Posterior cingulate gyrus (tissue), 11 donors: ENCODE data around the gene MRPS10.

Experiments used
- DNase-seq, 10 donors: peaks; one replicate each; pipeline versions ENCODE4 v3.0.0 to v3.0.0-alpha.2; 2020 to 2021; ENCODE audit warnings: mixed read lengths in 3 of 10
- intact Hi-C: fragments of 100-400 bp; cut with DNase I; formaldehyde crosslinking; loops from one replicate; pipeline ENCODE4 v1.15.1; 2023

Gene MRPS10

DNA sequence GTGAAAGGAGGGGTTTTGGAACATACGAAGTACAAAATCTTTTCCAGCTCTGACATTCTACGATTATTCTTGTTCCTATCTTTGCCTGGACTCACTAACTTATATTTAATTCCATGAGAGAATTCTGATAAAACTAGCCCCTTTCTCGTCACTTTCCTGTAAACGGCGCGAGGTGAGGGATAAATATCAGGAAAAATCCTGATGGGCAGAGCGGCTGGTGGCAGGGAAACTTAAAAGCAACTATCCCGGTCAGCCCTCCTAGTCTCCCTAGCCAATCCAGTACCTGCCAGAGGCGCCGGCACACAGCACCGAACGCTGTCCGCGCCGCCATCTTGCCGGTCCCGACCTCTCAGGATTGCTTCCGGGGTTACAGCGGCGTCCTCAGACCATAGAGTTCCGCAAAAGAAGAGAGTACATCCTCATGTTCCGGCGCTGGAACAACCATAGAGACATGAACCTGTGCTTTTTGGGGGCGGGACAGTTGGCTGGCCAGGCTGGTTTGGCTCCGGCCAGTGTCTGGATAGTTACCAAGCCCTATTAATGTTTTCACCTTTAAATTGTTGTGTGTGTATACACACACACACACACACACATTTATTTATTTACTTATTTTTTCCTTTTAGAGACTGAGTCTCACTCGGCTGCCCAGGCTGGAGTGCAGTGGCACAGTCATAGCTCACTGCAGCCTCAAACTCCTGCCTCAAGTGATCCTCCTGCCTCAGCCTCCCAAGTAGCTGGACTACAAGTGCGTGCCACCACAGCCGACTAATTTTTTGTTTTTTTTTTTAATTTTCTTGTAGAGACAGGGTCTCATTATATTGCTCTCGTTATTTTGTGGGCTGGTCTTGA, at the start of gene MRPS10:
Gene MRPS10, minus strand, starts transcription at position 343 of the 849 bp plus-strand sequence. Its CDS starts 12 bp downstream, at position 331.
- intact Hi-C loops = loop anchor here (5.0 to 10.0 kb wide), 5 partner anchors 143 to 433 kb away; partner anchors contain the start of genes BYSL, MED20, PRICKLE4 and TAF8
- DNase-seq = peak; percentile 87 to 99 (median 94)

DNA sequence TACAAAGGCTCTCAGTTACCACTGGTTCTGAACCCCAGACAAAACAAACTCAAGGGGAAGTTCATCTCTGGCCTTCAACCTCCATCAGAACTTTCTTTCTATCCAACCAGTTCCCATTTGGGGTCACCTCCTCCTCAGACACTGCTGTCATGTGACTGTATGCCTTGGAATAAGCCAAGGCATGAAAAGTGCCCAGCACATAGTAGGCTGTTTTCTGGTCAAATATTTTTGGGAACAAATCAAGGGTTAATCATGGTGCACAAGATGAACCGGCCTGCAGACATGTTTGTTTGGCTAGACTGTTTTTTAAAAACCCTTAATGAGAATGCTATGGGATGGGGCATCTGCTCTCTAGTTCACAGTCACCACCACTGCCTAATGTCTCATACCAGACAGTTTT, 48.9 kb upstream of the MRPS10 start:
- DNase-seq = no peak
- intact Hi-C loops = no loop called here

DNA sequence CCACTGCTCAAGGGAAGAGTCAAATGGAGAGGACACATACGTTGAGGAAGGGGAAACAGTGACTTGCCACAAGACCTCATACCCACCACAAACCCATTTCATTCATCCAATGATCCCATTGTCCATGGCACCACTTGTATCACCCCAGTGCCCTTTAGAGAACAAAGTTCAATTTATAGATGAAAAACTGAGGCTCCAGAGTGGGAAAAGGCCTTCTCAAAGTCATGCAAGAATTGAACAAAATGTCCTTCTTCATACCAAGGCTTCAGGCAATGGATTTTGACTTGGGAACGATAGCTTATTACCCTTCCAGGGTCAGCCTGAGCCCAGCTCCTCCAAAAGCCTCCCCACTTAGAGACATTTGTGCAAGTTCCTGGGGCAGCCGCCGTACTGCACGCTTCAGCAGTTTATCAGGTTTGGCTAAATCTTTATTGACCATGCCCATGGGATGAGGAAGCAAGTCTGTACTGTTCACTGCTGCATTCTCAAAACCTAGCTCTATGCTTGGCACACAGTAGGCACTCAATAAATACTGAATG, 47.3 kb upstream of the MRPS10 start:
- intact Hi-C loops = no loop called here
- DNase-seq = no peak

DNA sequence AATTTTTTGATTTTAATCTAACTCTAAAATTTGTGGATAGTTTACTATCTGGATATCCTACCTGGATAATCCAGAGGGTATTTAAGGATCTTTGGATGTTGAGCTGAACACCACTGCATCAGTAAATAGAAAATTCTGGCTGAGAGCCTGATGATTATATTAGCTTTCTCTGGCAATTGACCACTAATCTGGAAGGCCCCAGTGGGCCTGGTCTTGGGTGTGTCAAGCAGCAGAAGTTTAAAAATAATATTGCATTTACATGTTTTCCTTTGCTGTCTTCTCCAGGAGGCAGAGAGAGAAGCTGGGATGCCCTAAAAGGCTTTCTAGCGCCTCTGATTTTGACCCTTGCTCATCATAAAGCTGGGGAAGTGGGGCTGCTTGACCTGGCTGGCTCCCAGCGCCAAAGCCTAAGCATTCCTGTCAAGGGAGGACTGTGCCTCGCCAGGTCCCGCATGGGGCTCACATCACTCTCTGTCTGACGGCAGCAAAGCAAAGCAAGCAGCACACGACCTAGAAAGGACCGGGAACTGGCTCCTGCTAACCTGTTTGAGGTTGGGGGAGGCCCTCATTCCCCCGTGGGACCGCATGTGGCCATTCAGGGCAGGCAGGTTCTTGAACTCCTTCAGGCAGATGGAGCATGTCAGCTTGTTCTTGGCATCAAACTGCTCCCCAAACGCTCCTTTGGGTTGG, 46.6 kb upstream of the MRPS10 start:
- intact Hi-C loops = no loop called here
- DNase-seq = no peak

DNA sequence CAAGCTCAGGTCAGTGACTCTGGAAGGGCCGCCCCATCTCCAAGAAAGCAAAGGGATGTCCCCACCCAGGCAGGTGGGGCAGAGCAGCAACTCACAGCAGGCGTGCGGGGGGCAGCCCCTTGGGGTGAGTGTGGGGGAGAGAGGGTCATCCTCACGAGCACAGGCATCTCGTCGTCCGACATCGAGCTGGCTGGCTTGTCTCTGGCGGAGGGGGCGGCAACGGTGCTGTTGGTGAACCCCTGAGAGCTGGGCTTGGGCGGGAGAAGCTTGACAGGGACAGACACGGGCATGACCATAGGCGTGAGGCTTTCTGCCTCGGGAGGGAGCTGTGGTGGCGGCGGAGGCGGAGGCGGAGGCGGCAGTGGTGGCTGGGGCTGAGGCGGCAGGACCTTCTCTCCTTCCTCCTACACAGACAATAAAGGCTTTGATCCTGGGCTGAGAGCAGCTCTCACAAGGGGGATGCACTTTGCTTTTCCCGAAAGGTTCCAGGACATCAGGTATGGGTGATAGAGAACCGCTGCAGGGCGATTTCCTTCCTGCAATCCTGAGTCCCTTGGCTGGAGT, 45.6 kb upstream of the MRPS10 start:
- no peak for DNase-seq
- intact Hi-C loops = no loop called here

DNA sequence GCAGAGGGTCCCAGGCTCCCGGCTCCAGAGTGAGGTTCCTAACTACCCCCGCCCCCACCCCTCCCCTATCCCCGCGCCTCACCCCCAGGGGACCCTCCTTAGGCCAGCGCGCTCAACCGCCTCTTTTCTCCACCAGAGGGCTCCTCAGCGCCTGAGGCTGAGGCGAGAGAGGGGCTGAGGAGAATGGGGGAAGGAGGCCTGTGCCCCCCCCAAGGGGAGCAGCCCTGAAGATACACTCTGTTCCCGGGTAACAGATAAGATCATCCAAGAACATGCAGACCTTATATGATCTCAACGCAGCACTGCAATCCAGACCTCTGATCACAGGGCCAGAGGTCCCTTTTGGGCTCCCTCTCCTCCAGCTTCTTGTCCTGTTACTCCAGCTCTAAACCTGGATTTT, 43.3 kb upstream of the MRPS10 start:
- intact Hi-C loops = no loop called here
- DNase-seq = peak in 1 of 10 donors; percentile 19

DNA sequence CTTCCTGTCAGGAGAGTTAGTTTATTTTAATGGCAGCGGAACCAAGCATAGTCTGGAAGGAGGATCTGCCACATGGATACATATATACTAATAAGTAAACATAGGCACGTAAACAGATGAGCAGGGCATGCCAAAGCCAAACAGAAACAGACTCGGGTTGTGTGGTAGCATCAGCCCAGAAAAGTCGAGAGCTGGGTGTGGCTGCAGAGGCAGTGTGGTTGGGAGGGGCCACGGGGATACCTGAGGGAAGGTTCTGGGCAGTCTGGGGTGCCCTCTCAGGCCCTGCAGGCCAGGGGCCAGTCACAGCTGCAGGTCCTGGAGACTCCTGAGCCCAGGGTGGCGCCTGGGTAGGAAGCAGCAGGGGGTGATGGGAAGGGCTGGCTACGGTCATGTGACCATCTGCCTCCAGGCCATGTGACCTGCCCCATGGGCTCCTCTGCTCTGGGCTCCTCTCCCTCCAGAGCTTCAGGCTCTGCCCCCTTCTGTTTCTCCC, 42.8 kb upstream of the MRPS10 start:
- intact Hi-C loops = no loop called here
- DNase-seq = no peak

DNA sequence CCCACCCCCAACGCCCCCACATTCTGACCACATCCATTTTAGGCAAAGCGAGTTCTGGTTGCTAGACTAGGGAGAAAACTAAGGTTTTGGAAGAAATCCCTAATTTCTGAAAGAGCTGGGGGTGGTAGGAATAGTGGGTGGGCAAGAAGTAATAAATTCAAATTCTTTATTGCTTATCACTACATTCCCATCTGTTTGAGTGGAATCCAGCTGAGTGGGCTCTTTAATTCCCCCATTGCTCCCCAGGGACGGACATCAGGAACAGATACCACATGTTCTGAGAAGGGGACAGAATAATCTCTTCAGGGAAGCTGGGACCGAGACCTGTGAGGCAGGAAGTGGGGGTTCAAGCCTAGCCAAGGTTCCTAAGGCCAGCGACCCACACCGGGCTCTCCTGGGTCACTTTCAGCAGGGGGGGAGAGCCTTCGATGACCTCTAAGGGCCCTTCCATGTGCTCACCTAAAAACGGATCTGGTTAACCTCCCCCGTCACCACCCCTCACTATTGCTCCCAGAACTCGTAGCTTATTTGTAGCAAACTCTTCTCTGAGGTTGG, 42.3 kb upstream of the MRPS10 start:
- DNase-seq = no peak
- intact Hi-C loops = loop anchor here (10.0 kb wide), 1 partner anchor 275 kb away; no protein-coding TSS in a partner anchor

DNA sequence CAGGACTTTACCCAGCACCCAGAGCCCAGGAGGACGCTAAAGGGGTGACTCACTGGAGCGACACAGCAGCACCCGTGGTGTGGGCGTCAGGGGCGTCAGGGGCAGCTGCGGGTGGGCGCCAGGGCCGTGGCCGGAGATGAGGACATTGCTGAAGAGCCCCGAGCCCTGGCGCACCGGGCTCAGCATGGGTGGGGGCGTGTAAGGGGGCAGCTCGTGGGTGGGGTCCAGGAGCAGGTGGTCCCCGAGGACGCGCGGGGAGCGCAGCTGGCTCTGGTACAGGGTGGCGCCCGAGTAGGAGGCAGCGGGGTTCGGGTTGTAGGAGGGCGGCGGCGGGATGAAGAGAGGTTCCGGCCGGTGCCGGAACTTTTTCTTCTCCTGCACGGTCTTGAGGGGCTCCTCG, 41.6 kb upstream of the MRPS10 start:
- intact Hi-C loops = loop anchor here (10.0 kb wide), 1 partner anchor 276 kb away; no protein-coding TSS in a partner anchor
- DNase-seq = no peak

DNA sequence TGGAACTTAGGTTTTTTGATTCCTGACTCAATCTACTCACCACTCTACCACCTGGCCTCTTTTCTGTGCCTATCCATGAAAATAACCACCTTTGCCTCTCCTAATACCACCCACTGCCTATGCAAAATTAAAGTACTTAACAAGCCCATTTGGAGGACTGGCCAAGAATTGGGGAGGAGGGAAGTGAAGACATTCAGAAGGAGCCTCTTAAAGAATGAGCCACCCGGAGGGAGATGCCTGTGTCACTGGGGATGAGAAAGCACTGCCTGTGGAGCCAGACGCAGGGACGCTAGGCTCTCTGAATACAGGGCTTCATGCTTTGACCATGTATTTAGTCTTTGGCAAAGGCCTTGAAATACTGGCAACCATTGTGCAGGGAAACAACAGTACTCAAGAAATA, 40.0 kb upstream of the MRPS10 start:
- intact Hi-C loops = loop anchor here (10.0 kb wide), 1 partner anchor 277 kb away; no protein-coding TSS in a partner anchor
- DNase-seq = no peak

DNA sequence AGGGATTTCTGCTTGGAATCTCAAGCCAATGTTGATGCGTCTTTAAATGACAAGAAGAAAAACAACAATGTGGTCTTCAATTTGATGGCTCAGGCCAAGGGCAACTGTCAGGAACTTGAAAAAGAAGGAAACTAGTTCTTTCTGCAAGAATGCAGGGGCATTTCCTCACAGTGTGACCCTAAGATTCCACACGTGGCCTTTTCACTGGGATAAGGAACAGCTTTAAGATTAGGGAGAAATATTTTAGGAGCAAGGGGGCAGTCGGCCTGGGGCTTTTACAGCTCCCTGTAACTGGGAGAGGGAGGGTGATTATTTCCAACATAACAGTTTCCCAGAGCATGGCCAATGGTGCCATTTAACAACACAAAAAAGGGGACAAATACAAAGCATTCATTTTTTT, 39.4 kb upstream of the MRPS10 start:
- intact Hi-C loops = loop anchor here (10.0 kb wide), 1 partner anchor 278 kb away; no protein-coding TSS in a partner anchor
- no peak for DNase-seq

DNA sequence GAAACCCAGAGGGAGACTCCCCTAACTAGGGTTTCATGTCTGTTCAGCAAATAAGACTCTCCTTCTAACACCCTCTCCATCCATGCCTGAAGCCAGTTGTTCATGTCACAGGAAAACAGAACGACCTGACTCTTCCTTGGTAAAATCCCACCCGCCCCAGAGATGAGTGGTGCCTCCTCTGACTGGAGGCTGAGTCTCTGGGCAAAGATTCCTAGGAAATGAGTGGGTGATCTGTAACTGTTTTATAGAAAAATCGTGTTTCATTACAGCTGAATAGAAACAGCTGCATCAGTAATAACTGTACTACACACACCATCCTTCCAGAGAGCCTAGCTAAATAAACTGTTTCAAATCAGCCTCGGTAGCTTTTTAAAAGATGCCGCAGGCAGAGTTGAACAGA, 37.4 kb upstream of the MRPS10 start:
- intact Hi-C loops = loop anchor here (10.0 kb wide), 1 partner anchor 280 kb away; no protein-coding TSS in a partner anchor
- DNase-seq = no peak

DNA sequence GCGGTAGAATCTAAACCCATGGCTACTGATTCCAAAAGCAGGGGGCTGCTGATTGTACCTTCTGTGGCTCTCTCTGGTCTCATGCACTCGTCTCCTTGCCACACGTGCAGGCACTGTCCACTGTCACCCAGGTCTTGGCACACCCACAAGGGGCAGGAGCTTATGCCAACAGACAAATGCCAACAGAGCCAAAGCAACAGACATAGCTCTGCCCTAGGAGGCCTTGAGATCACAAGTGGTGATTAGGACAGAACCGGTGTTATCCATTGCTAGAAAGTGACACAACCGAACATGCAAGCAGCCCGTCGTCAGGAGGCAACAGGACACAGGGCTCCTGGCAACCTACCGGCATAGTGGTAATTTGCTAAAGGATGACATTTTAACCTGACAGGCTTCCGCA, 36.8 kb upstream of the MRPS10 start:
- no peak for DNase-seq
- intact Hi-C loops = loop anchor here (10.0 kb wide), 1 partner anchor 280 kb away; no protein-coding TSS in a partner anchor

DNA sequence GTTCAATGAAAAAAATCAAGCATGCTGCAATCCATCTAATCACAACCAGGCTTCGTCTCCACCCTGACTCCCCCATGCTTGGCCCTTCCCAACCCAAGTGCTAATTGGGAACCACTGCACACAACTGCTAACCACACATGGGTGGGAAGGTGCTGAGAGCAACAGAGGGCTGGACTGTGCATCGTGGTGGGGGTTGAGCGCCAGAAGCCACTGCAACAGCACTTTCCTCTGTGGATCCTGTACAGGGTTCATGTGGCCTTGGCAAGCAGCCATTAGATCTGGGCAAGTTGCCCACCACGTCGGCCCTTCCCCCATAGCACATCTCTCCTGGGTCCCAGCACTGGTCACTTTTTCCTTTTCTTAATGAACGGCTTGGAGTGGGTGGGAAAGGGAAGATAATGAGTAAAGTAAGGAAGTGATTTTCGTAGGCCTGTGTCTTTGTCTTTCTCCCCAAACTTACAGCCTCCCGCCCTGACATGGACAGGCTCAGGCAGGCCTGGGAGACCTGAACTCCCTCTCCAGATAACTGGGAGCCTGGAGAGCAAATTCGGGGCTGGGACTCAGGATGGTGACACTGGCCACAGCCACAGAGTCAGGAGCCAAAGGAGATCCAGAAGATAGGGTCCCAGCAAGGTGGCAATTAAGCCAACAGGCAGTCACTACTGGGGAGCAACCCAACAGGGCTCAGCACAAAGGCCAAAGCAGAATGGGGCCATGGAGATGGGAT, 34.4 kb upstream of the MRPS10 start:
- peak in 3 of 10 donors; percentile 13 to 89 (median 74) for DNase-seq
- intact Hi-C loops = loop anchor here (10.0 kb wide), 1 partner anchor 283 kb away; no protein-coding TSS in a partner anchor

DNA sequence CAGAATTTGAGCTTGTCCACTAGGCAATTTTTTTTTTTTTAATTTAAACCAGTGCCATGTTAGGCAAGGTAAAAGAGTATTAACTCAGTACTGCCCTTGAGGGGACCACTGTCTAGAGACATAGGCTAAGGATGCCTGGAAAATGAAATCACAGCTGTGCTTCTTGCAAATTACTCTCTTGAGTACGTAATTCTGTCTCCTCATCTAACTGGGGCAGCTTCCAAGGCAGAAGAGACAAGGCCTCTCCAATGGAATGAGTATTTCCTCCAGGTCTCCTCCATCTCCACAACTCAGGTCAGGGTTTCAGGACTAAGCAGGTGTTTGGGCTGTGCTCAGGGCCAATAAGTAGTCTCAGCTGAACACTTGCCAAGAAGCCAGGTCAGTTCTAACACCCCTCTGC, 33.8 kb upstream of the MRPS10 start:
- intact Hi-C loops = loop anchor here (10.0 kb wide), 1 partner anchor 283 kb away; no protein-coding TSS in a partner anchor
- DNase-seq = no peak

DNA sequence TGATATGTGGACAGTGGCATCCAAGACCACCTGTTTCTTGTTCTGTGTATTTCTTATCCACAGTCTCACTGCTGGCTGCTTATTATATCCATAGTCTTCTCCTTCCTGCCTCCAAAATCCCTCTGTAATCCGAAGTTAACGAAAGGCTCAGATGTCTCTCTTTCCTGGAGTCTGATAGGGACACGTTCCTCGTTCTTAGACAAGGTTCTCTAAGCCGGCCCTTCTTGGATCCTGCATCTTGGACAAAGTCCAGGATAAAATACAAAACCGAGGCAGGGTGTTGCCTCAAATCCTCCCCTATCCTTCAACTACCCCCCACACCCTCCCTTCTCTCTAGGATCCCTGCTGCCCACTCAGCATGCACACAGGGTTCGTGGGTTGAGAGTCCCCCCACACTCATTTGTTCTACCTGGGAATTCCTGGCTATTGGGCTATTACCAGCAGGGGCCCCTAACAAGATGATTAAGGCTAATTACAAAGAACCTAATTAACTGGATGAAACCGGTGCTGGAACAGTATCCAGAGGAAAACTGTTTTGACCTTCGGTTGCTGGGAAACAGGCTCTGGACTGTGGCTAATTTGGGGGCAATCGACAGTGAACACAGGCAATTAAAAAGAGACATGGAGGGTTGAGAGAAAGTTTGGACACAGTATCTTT, 32.7 kb upstream of the MRPS10 start:
- intact Hi-C loops = loop anchor here (10.0 kb wide), 1 partner anchor 284 kb away; no protein-coding TSS in a partner anchor
- no peak for DNase-seq

DNA sequence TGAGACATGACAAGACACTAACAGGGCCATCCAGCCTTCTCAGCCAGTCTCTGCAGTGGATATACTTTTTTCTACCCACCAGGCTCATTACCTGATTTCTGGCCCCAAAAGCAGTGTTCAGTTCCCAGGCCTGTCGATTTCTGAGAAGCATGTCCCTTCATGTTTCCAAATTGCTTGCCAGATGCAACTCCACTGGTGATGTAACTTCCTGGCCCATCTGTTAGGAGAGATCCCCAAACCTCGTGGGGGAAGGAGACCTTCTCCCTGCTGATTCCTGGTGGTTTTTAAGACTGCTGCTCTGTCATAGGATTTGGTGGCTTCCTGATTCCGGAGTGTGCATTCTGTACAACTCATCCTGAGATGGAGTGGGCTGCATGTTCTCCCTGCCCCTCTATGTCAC, 31.6 kb upstream of the MRPS10 start:
- DNase-seq = peak in 1 of 10 donors; percentile 55
- intact Hi-C loops = no loop called here

DNA sequence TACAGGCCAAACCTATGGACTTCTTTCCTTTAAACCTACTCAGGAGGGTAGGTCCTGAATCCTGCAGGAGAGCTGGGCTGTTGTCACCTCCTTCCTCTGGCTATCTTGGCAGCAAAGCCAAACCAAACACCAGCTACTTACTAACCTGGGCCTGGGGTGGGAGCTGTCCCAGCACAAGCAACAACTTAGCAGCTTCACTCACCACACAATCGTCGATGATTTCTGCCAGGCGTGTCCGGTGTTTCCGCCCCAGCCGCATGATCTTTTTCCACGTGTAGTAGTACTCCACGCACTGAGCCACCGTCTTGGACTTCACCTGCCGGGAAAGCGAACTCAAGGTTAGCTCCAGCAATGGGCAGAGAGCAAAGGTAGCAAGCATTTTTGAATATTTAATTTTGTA, 25.4 kb upstream of the MRPS10 start:
- intact Hi-C loops = no loop called here
- DNase-seq = peak in 2 of 10 donors; percentile 49 to 71

DNA sequence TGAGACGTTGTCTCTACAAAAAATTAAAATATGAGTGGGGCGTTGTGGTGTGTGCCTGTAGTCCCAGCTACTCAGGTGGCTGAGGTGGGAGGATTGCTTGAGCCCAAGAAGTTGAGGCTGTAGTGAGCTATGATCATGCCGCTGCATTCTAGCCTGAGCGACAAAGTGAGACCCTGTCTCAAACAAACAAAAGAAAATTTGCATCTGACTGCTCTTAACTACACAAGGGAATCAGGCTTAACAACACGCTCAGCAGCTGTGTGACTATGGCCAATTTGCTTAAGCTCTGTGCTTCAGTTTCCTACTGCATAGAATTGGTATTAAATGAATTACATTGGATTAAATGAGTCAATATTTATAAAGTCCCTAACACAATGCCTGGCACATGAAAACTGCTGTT, 24.3 kb upstream of the MRPS10 start:
- DNase-seq = no peak
- intact Hi-C loops = no loop called here
